ENCODE data around the gene KCNIP4. TPM values are rescaled to one million over a fixed set of nuclear protein-coding genes. Genes with fewer than 3 reads are reported as not detected.

Gene KCNIP4
- total and polyA plus RNA-seq, 2 donors (not counting 1 experiment from before 2014, with no cell fraction given) = not detected

- Histone ChIP-seq H3K4me1 (ENCODE audit: control insufficient read depth in 2 of 2, insufficient read depth in 2 of 2, low read length in 2 of 2) (no peaks in the 10 kb centered on the region), H3K4me3 (ENCODE audit: control extremely low read depth in 1 of 5, extremely low read depth in 1 of 5, insufficient read depth in 1 of 5, low read depth in 2 of 5, low read length in 4 of 5) (no peak overlapping the region), H3K36me3 (replicated peaks in 1 of 2; ENCODE audit: control extremely low read depth in 1 of 2, control insufficient read depth in 1 of 2, extremely low read depth in 1 of 2, insufficient read depth in 2 of 2, low read length in 1 of 2) (no peaks in the 10 kb centered on the region), H3K9ac (ENCODE audit: low read length) (no peak overlapping the region), H3K4me2 (replicated peaks; ENCODE audit: low read depth, low read length, poor library complexity, severe bottlenecking) (no peak overlapping the region), H3K9me3 (ENCODE audit: control extremely low read depth in 1 of 3, control insufficient read depth in 2 of 3, insufficient read depth in 1 of 3, low read length in 2 of 3) (no peaks in the 10 kb centered on the region), H2AFZ (ENCODE audit: insufficient read depth, low read depth, low read length, poor library complexity, severe bottlenecking) (no peak overlapping the region), H3K79me2 (ENCODE audit: control insufficient read depth, insufficient read depth, low read length) (no peaks in the 10 kb centered on the region), H4K20me1 (ENCODE audit: control insufficient read depth, insufficient read depth, low read length, poor library complexity, severe bottlenecking) (no peaks in the 10 kb centered on the region), H3K27ac (ENCODE audit: low read length in 2 of 2) (no peak overlapping the region), H3K27me3 (replicated peaks in 1 of 4; ENCODE audit: control extremely low read depth in 1 of 4, control insufficient read depth in 3 of 4, insufficient read depth in 4 of 4, low read length in 3 of 4) (no peaks in the 10 kb centered on the region)
- Mint-ChIP-seq H3K4me1 (no peaks in the 10 kb centered on the region), H3K27ac (no peak overlapping the region), H3K4me3 (no peak overlapping the region), H3K27me3 (no peaks in the 10 kb centered on the region), H3K9me3 (ENCODE audit: insufficient read depth) (peaks cover 5% of the 10 kb centered on the region)
- CTCF ChIA-PET = no interaction called here
- intact Hi-C loops (cut with micrococcal nuclease) = no loop called here
- ATAC-seq (ENCODE audit: low read depth) (no peak), DNase-seq (no peak)
- POLR2A ChIA-PET = no interaction called here
- 86% methylated on average over 1 of the region's 4 CpGs for WGBS (ENCODE audit: insufficient coverage)
- no peak for TF ChIP-seq EZH2 (IDR thresholded peaks at IDR 0.05; ENCODE audit: borderline replicate concordance, insufficient read depth, low read depth, low read length, poor library complexity, severe bottlenecking)
- TF ChIP-seq CTCF (IDR thresholded peaks at IDR 0.05) = no peak
Measured at GRCh38 chr4:21002976-21003375, 945.6 kb downstream of the KCNIP4 start.

GRCh38 chr4:21002286-21002685 lies 946.3 kb downstream of the KCNIP4 start:
- no peak for ATAC-seq (ENCODE audit: low read depth)
- TF ChIP-seq CTCF (IDR thresholded peaks at IDR 0.05) = no peak
- TF ChIP-seq EZH2 (IDR thresholded peaks at IDR 0.05; ENCODE audit: borderline replicate concordance, insufficient read depth, low read depth, low read length, poor library complexity, severe bottlenecking) = no peak
- no peak for DNase-seq
- ChIA-PET POLR2A (no interaction called here), CTCF (no interaction called here)
- WGBS (ENCODE audit: insufficient coverage) = 100% methylated on average over 1 of the region's 5 CpGs
- H3K9ac ChIP-seq (ENCODE audit: low read length) = no peak overlapping the region
- H3K36me3 ChIP-seq (replicated peaks in 1 of 2; ENCODE audit: control extremely low read depth in 1 of 2, control insufficient read depth in 1 of 2, extremely low read depth in 1 of 2, insufficient read depth in 2 of 2, low read length in 1 of 2) = no peaks in the 10 kb centered on the region
- no peaks in the 10 kb centered on the region for H3K4me1 ChIP-seq (ENCODE audit: control insufficient read depth in 2 of 2, insufficient read depth in 2 of 2, low read length in 2 of 2)
- H4K20me1 ChIP-seq (ENCODE audit: control insufficient read depth, insufficient read depth, low read length, poor library complexity, severe bottlenecking) = no peaks in the 10 kb centered on the region
- intact Hi-C loops (cut with micrococcal nuclease) = no loop called here
- no peaks in the 10 kb centered on the region for H3K27me3 ChIP-seq (replicated peaks in 1 of 4; ENCODE audit: control extremely low read depth in 1 of 4, control insufficient read depth in 3 of 4, insufficient read depth in 4 of 4, low read length in 3 of 4)
- H3K9me3 ChIP-seq (ENCODE audit: control extremely low read depth in 1 of 3, control insufficient read depth in 2 of 3, insufficient read depth in 1 of 3, low read length in 2 of 3) = no peaks in the 10 kb centered on the region
- no peak overlapping the region for H3K27ac Mint-ChIP-seq
- H3K4me3 ChIP-seq (ENCODE audit: control extremely low read depth in 1 of 5, extremely low read depth in 1 of 5, insufficient read depth in 1 of 5, low read depth in 2 of 5, low read length in 4 of 5) = no peak overlapping the region
- no peak overlapping the region for H3K27ac ChIP-seq (ENCODE audit: low read length in 2 of 2)
- H2AFZ ChIP-seq (ENCODE audit: insufficient read depth, low read depth, low read length, poor library complexity, severe bottlenecking) = no peak overlapping the region
- H3K4me3 Mint-ChIP-seq = no peak overlapping the region
- no peaks in the 10 kb centered on the region for H3K27me3 Mint-ChIP-seq
- H3K4me2 ChIP-seq (replicated peaks; ENCODE audit: low read depth, low read length, poor library complexity, severe bottlenecking) = no peak overlapping the region
- H3K4me1 Mint-ChIP-seq = no peaks in the 10 kb centered on the region
- H3K79me2 ChIP-seq (ENCODE audit: control insufficient read depth, insufficient read depth, low read length) = no peaks in the 10 kb centered on the region
- H3K9me3 Mint-ChIP-seq (ENCODE audit: insufficient read depth) = peaks cover 5% of the 10 kb centered on the region
